GM12891 (cell line): ENCODE data around the gene BPI.

Source experiments
- PAX5 ChIP-seq: IDR thresholded peaks from 2 replicates; pipeline ENCODE4 v1.6.1; 2011; ENCODE audit warnings: low read length, moderate library complexity, mild to moderate bottlenecking; ENCODE audit not compliant: insufficient read depth, severe bottlenecking
- POLR2A ChIP-seq: IDR thresholded peaks from 2 replicates; pipeline ENCODE4 v1.6.1; 2011; ENCODE audit warnings: low read depth, low read length, control low read depth
- POLR2AphosphoS5 ChIP-seq: IDR thresholded peaks from 2 replicates; pipeline ENCODE4 v1.6.1; 2011; ENCODE audit warnings: low read depth, low read length, control low read depth
- SPI1 ChIP-seq: IDR thresholded peaks from 2 replicates; pipeline ENCODE4 v1.6.1; 2011; ENCODE audit warnings: low read depth, low read length, control low read depth
- TAF1 ChIP-seq: IDR thresholded peaks from 2 replicates; pipeline ENCODE4 v1.6.1; 2011; ENCODE audit warnings: low read depth, low read length, control low read depth

- TF ChIP-seq TAF1 = no peak
- TF ChIP-seq POLR2A = no peak
- TF ChIP-seq SPI1 = no peak
- no peak for TF ChIP-seq PAX5
- no peak for TF ChIP-seq POLR2AphosphoS5
Observed at GRCh38 chr20:38311491-38311890, 7.5 kb downstream of the BPI start.
